ENCODE data around the gene HMGN3.

HMGN3 gene

DNA sequence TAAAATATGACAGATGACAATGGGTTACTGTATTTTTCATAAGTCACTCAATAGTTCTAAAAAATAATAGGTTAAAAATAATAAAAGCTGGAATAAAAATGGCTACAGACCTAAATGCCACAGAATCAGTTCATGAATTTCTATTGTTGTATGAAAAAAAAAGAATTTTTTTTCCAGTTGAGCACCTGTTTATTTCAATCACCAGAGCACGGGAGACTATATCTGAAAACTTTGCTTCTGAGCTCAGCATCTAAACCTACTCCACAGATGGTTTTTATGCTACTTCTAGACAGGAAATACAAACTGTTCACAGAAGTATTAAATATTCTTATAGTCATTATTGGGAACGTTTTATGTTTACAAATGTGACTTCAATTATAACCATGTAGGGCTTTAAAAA lies 50.4 kb downstream of the HMGN3 start:
- no peak for DNase-seq

GRCh38 chr6:79180052-79180451 lies 54.4 kb downstream of the HMGN3 start:
- DNase-seq: no peak

GRCh38 chr6:79173378-79173777 lies 61.1 kb downstream of the HMGN3 start:
- DNase-seq: no peak

- DNase-seq: no peak
Measured at GRCh38 chr6:79170959-79171358, 63.5 kb downstream of the HMGN3 start.

- no peak for DNase-seq
Measured at GRCh38 chr6:79170431-79170830, 64.1 kb downstream of the HMGN3 start.

DNA sequence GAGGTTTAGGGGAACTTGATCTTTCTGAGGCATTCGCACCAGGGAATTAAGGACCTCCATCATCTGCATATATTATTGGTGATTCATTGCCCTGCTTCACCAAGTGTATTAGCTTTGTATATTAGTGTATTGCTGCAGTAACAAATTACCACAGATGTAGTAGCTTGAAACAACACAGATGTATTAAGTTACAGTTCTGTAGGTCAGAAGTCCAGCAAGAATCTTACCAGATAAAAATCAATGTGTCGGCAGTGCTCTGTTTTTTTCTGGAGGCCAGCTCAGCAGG lies 65.8 kb downstream of the HMGN3 start:
- DNase-seq: no peak

GRCh38 chr6:79167931-79168694 lies 66.4 kb downstream of the HMGN3 start:
- DNase-seq: no peak

DNA sequence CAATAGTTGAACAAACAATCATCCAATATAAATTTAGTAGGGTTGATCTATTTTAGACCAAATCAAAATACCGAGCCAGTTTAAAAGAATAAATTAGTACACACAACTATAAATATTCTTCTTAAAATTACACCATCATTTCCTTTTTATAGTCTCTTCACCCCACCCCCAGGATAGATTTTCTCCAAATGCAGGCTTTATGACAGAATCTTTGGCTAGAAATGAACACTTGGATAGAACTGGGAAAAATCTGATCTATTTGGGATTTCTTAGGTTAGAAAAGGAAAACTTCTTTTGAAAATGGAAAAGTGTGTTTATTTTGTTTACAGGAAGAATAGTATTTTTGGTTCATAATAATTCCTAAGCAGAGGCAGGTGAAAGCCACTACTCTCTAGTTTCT lies 74.6 kb downstream of the HMGN3 start:
- DNase-seq: no peak

- no peak for DNase-seq
Measured at GRCh38 chr6:79158856-79159516, 75.5 kb downstream of the HMGN3 start.

- no peak for DNase-seq
Measured at GRCh38 chr6:79157961-79158644, 76.4 kb downstream of the HMGN3 start.

DNA sequence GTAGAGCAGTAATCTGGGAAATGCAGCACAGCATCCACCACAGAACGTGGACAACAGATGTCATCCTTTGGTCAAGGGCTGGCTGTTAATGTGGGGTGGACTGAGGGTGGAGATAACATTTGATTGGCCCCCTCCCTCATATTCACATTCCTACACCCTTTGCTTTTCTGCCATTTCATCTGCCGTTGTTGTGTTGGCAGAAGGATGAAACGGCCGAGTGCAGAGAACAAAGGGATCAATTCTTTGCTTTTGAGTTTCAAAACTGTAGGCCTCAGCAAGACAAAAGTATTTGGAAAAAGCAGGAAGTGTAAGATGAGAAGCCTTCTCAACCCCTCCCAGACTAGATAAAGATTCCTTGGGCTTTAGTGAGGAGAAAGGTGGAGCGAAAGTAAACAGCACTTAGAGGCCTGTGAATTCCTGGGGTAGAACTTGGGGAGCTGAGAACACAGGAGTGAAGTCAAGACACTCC lies 82.2 kb downstream of the HMGN3 start:
- no peak for DNase-seq
